Lung (tissue), 12 donors: ENCODE data around the gene LENEP. TPM values are rescaled to one million over a fixed set of nuclear protein-coding genes. Genes with fewer than 3 reads are reported as not detected.

Source experiments
- ATAC-seq: fragments of 200-7000 bp; cut with Tn5 transposase; one replicate; pipeline ENCODE4 v1.9.1; 2020; ENCODE audit warnings: moderate number of reproducible peaks; ENCODE audit not compliant: insufficient read depth, low FRiP score
- DNase-seq, 3 donors: peaks; one replicate each; pipeline ENCODE4 v3.0.0-alpha.2; 2013 to 2017
- H3K27ac ChIP-seq, 2 donors: one replicate each; pipeline ENCODE4 v1.5.1; 2013; ENCODE audit warnings: mild to moderate bottlenecking in 2 of 2, moderate library complexity in 2 of 2, control low read depth in 1 of 2, inconsistent platforms in 1 of 2, low read depth in 1 of 2, low read length in 1 of 2
- H3K27me3 ChIP-seq, 3 donors: one replicate each; pipeline ENCODE4 v1.5.1; 2013; ENCODE audit warnings: low read length in 2 of 3; ENCODE audit not compliant: control insufficient read depth in 3 of 3, insufficient read depth in 3 of 3
- H3K36me3 ChIP-seq, 4 donors: one replicate each; pipeline ENCODE4 v1.5.1; 2013; ENCODE audit warnings: low read length in 4 of 4, mild to moderate bottlenecking in 1 of 4, moderate library complexity in 1 of 4; ENCODE audit not compliant: control insufficient read depth in 4 of 4, insufficient read depth in 4 of 4
- H3K4me1 ChIP-seq, 5 donors: one replicate each; pipeline ENCODE4 v1.5.1; 2013; ENCODE audit warnings: low read length in 5 of 5, mild to moderate bottlenecking in 2 of 5, moderate library complexity in 1 of 5; ENCODE audit not compliant: control insufficient read depth in 5 of 5, insufficient read depth in 5 of 5
- H3K4me3 ChIP-seq: one replicate; pipeline ENCODE4 v1.5.1; 2013; ENCODE audit warnings: mild to moderate bottlenecking, control low read depth, moderate library complexity
- H3K9ac ChIP-seq, 2 donors: one replicate each; pipeline ENCODE4 v1.5.1; 2013; ENCODE audit warnings: low read length in 2 of 2, control low read depth in 1 of 2; ENCODE audit not compliant: insufficient read depth in 1 of 2
- H3K9me3 ChIP-seq, 4 donors: one replicate each; pipeline ENCODE4 v1.5.1; 2013; ENCODE audit warnings: low read length in 3 of 4, mild to moderate bottlenecking in 1 of 4, moderate library complexity in 1 of 4; ENCODE audit not compliant: control insufficient read depth in 4 of 4, insufficient read depth in 3 of 4
- WGBS, 2 donors: extraction: QIAGEN DNeasy Blood & Tissue Kit; methylation state at CpG; one replicate each; pipeline ENCODE4 v1.1.7; 2013; 5-methylcytosine and 5-hydroxymethylcytosine counted together
- polyA plus RNA-seq, 2 donors: library from polyadenylated mRNA; stranded (reverse); fragments of 200-250 nt; gene quantifications; one replicate each; pipeline ENCODE4 v1.2.1, GENCODE V29; 2013
- total RNA-seq, 2 donors: library from RNA; depleted of rRNA in 1 of 2; stranded (reverse); fragments of >200 nt in 1 of 2; gene quantifications; one replicate each; pipeline ENCODE4 v1.2.1, GENCODE V29; 2014 to 2021
- TF ChIP-seq, protein P1 (sequence below): IDR thresholded peaks from 2 replicates; pipeline ENCODE4 v1.5.1; 2012; ENCODE audit warnings: mild to moderate bottlenecking; ENCODE audit errors: control extremely low read depth, extremely low read depth
- donor health status: control.
- donor health status: control.
- donor health status: Bipolar disorder and iron deficiency.
- donor health status: healthy.
- donor health status: DM: yes; HTN: yes; CAD: no.

LENEP gene
- total and polyA plus RNA-seq, 4 donors = 0.31 to 0.89 TPM; not detected in 2

DNA sequence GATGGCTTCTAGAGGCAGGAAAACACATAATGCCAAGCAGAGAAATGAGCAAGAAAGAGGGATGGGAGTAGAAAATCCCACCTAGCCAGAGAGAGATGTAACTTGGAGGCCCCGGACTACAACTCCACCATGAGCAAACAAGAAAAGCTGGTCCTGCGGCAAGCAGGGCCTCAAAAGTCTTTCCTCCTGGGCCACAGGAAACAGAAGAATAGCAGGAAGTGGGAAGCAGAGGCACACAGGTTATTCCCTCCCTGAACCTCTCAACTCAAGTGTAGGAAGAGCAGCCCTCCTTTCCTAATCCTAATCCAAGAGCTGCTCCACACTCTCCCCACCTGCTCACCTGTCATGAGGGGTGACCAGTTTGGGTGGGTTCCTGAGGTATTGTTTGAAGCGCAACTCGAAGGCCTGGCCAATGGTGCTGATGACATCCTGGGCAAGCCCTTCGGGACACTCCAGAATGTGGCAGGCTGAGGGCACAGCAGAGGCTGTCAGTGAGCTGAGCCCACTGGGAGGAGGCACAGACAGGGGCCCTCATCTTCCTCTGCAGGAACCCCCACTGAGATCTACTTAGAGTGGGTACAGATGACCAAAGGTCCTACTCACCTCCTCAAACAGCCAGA lies 25.9 kb upstream of the LENEP start:
- TF ChIP-seq, protein P1, sequence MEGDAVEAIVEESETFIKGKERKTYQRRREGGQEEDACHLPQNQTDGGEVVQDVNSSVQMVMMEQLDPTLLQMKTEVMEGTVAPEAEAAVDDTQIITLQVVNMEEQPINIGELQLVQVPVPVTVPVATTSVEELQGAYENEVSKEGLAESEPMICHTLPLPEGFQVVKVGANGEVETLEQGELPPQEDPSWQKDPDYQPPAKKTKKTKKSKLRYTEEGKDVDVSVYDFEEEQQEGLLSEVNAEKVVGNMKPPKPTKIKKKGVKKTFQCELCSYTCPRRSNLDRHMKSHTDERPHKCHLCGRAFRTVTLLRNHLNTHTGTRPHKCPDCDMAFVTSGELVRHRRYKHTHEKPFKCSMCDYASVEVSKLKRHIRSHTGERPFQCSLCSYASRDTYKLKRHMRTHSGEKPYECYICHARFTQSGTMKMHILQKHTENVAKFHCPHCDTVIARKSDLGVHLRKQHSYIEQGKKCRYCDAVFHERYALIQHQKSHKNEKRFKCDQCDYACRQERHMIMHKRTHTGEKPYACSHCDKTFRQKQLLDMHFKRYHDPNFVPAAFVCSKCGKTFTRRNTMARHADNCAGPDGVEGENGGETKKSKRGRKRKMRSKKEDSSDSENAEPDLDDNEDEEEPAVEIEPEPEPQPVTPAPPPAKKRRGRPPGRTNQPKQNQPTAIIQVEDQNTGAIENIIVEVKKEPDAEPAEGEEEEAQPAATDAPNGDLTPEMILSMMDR = no peak
- Histone ChIP-seq H3K4me1 (peaks cover 0 to 50% (median 27%) of the 10 kb centered on the region in 5 donors), H3K9me3 (no peaks in the 10 kb centered on the region), H3K4me3 (no peak overlapping the region), H3K9ac (no peak overlapping the region), H3K27me3 (no peaks in the 10 kb centered on the region), H3K27ac (peak overlapping the region in 1 of 2 donors; percentile 23), H3K36me3 (peaks cover 18 to 53% (median 33%) of the 10 kb centered on the region in 4 donors)
- no peak for ATAC-seq
- 66 to 69% methylated on average over 5 of the region's 5 CpGs for WGBS, 2 donors
- no peak for DNase-seq

DNA sequence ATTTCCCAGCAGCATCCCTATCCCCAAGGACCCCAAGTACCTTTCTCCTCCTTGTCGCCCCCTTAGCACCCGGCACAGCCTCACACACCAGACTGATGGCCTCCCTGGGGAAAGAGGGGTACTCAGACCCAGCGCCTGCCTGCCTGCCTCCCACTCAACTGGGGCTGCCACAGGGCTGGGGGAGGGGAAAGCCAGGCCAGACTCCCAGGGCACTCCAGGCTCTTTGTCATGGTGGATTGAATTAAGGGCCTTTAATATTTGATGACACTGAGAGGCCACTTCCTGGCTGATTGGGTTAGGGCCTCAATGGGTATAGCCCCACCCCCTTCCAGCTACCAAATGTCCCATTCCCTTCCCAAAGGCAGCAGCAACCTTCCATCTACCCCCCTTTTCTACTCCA lies 24.7 kb upstream of the LENEP start:
- WGBS, 2 donors = 87 to 89% methylated on average over 3 of the region's 3 CpGs
- peaks cover 18 to 45% (median 30%) of the 10 kb centered on the region in 4 donors for H3K36me3 ChIP-seq
- ATAC-seq (no peak), DNase-seq (no peak)
- no peak overlapping the region for H3K4me3 ChIP-seq
- TF ChIP-seq, protein P1 = no peak
- no peak overlapping the region for H3K9ac ChIP-seq
- peaks cover 0 to 51% (median 23%) of the 10 kb centered on the region in 5 donors for H3K4me1 ChIP-seq
- H3K9me3 ChIP-seq = no peaks in the 10 kb centered on the region
- peak overlapping the region in 1 of 2 donors; percentile 94 for H3K27ac ChIP-seq
- no peaks in the 10 kb centered on the region for H3K27me3 ChIP-seq

DNA sequence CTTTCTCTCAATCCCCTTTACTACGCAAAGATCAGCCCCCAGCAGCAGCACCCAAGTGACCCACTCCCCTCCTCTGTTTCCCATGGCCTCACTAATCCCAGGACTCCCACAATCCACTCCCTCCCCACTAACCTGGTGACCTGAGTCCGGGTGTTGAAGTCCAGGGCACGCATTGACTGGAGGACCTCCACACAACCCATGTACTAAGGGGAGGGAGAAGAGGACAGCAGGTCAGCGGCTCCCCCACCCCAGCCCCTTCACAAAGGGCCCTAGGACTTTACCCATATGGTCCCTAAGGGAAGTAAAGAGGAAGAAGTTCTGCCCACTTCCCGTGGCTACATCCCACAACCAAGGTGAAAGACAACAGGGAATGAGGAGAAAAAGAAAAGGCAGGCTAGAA lies 24.1 kb upstream of the LENEP start:
- H3K9me3 ChIP-seq = no peaks in the 10 kb centered on the region
- DNase-seq (no peak), ATAC-seq (no peak)
- peak overlapping the region in 1 of 2 donors; percentile 7 for H3K9ac ChIP-seq
- 68 to 70% methylated on average over 5 of the region's 5 CpGs for WGBS, 2 donors
- H3K27ac ChIP-seq = peak overlapping the region in 1 of 2 donors; percentile 94
- peaks cover 0 to 51% (median 22%) of the 10 kb centered on the region in 5 donors for H3K4me1 ChIP-seq
- peaks cover 18 to 41% (median 27%) of the 10 kb centered on the region in 4 donors for H3K36me3 ChIP-seq
- no peaks in the 10 kb centered on the region for H3K27me3 ChIP-seq
- peak overlapping the region; percentile 12 for H3K4me3 ChIP-seq
- TF ChIP-seq, protein P1 = no peak
